ENCODE results near the gene SPARC.
A peak's percentile ranks its signal among the peaks of the same experiment; 100 is the strongest.

Gene SPARC

GRCh38 chr5:151657114-151657513 lies 29.6 kb downstream of the SPARC start:
- DNase-seq, result no peak

GRCh38 chr5:151656311-151656710 lies 30.4 kb downstream of the SPARC start:
- DNase-seq, result no peak

GRCh38 chr5:151651997-151652645 lies 34.6 kb downstream of the SPARC start:
- peak; percentile 45 for DNase-seq

- no peak for DNase-seq
Measured at GRCh38 chr5:151648988-151649387, 37.7 kb downstream of the SPARC start.

GRCh38 chr5:151648089-151648488 lies 38.6 kb downstream of the SPARC start:
- no peak for DNase-seq

GRCh38 chr5:151647320-151647861 lies 39.3 kb downstream of the SPARC start:
- no peak for DNase-seq

GRCh38 chr5:151646334-151646733 lies 40.4 kb downstream of the SPARC start:
- no peak for DNase-seq

- no peak for DNase-seq
Measured at GRCh38 chr5:151643388-151643787, 43.3 kb downstream of the SPARC start.

- DNase-seq, result no peak
Measured at GRCh38 chr5:151642472-151643140, 44.1 kb downstream of the SPARC start.

GRCh38 chr5:151638619-151639018 lies 48.1 kb downstream of the SPARC start:
- DNase-seq, result no peak

GRCh38 chr5:151637676-151638075 lies 49.0 kb downstream of the SPARC start:
- DNase-seq, result no peak

GRCh38 chr5:151633892-151634291 lies 52.8 kb downstream of the SPARC start:
- no peak for DNase-seq

- DNase-seq, result no peak
Measured at GRCh38 chr5:151632941-151633340, 53.8 kb downstream of the SPARC start.

GRCh38 chr5:151632524-151632923 lies 54.2 kb downstream of the SPARC start:
- DNase-seq, result no peak

GRCh38 chr5:151631941-151632340 lies 54.8 kb downstream of the SPARC start:
- DNase-seq, result no peak

GRCh38 chr5:151630088-151630487 lies 56.6 kb downstream of the SPARC start:
- no peak for DNase-seq

- no peak for DNase-seq
Measured at GRCh38 chr5:151628112-151628823, 58.4 kb downstream of the SPARC start.

- no peak for DNase-seq
Measured at GRCh38 chr5:151627650-151628049, 59.1 kb downstream of the SPARC start.

GRCh38 chr5:151625285-151625684 lies 61.4 kb downstream of the SPARC start:
- no peak for DNase-seq

GRCh38 chr5:151624476-151624875 lies 62.2 kb downstream of the SPARC start:
- DNase-seq, result no peak

GRCh38 chr5:151622367-151623088 lies 64.2 kb downstream of the SPARC start:
- peak; percentile 55 for DNase-seq

GRCh38 chr5:151620461-151620840 lies 66.3 kb downstream of the SPARC start:
- no peak for DNase-seq

GRCh38 chr5:151619812-151620460 lies 66.8 kb downstream of the SPARC start:
- no peak for DNase-seq
